ENCODE data around the gene SYT1. TPM values are rescaled to one million over a fixed set of nuclear protein-coding genes. Genes with fewer than 3 reads are reported as not detected.

SYT1 gene
- total RNA-seq, 1 donor = not detected

- Histone ChIP-seq H3K4me1 (ENCODE audit: insufficient read depth, low read length) (peaks cover 34% of the 10 kb centered on the region), H3K4me3 (ENCODE audit: insufficient read depth, low read length) (no peak overlapping the region), H4K20me1 (ENCODE audit: insufficient read depth, low read length) (no peaks in the 10 kb centered on the region), H3K36me3 (ENCODE audit: insufficient read depth, low read length) (no peaks in the 10 kb centered on the region), H2AFZ (ENCODE audit: low read length) (no peak overlapping the region), H3K27me3 (ENCODE audit: insufficient read depth, low read length) (no peaks in the 10 kb centered on the region), H3K4me2 (ENCODE audit: insufficient read depth, low read length) (no peak overlapping the region), H3K9me3 (ENCODE audit: low read depth, low read length) (no peaks in the 10 kb centered on the region), H3K27ac (ENCODE audit: low read depth, low read length) (no peak overlapping the region), H3K79me2 (ENCODE audit: insufficient read depth, low read length) (no peaks in the 10 kb centered on the region)
- no peak for TF ChIP-seq CTCF (IDR thresholded peaks at IDR 0.05; ENCODE audit: extremely low read depth, low read depth, low read length)
- no peak for DNase-seq (ENCODE audit: insufficient read length, low spot score, missing footprints)
Measured at GRCh38 chr12:79413796-79414195, 549.2 kb downstream of the SYT1 start.

GRCh38 chr12:79414252-79414651, 549.7 kb downstream of the SYT1 start:
- Histone ChIP-seq H3K4me3 (ENCODE audit: insufficient read depth, low read length) (no peak overlapping the region), H3K36me3 (ENCODE audit: insufficient read depth, low read length) (no peaks in the 10 kb centered on the region), H3K79me2 (ENCODE audit: insufficient read depth, low read length) (no peaks in the 10 kb centered on the region), H3K4me2 (ENCODE audit: insufficient read depth, low read length) (no peak overlapping the region), H3K27ac (ENCODE audit: low read depth, low read length) (no peak overlapping the region), H4K20me1 (ENCODE audit: insufficient read depth, low read length) (no peaks in the 10 kb centered on the region), H3K4me1 (ENCODE audit: insufficient read depth, low read length) (peaks cover 33% of the 10 kb centered on the region), H3K27me3 (ENCODE audit: insufficient read depth, low read length) (no peaks in the 10 kb centered on the region), H3K9me3 (ENCODE audit: low read depth, low read length) (no peaks in the 10 kb centered on the region), H2AFZ (ENCODE audit: low read length) (no peak overlapping the region)
- no peak for TF ChIP-seq CTCF (IDR thresholded peaks at IDR 0.05; ENCODE audit: extremely low read depth, low read depth, low read length)
- no peak for DNase-seq (ENCODE audit: insufficient read length, low spot score, missing footprints)

- Histone ChIP-seq H2AFZ (ENCODE audit: low read length) (no peak overlapping the region), H3K79me2 (ENCODE audit: insufficient read depth, low read length) (no peaks in the 10 kb centered on the region)
Measured at GRCh38 chr12:79415321-79415720, 550.7 kb downstream of the SYT1 start.

More at GRCh38 chr12:79415321-79415720, 550.7 kb downstream of the SYT1 start:
- H3K9me3 ChIP-seq (ENCODE audit: low read depth, low read length) = no peaks in the 10 kb centered on the region
- no peak overlapping the region for H3K4me3 ChIP-seq (ENCODE audit: insufficient read depth, low read length)
- H3K27ac ChIP-seq (ENCODE audit: low read depth, low read length) = peak overlapping the region; percentile 72
- peaks cover 33% of the 10 kb centered on the region for H3K4me1 ChIP-seq (ENCODE audit: insufficient read depth, low read length)
- peak overlapping the region; percentile 41 for H3K4me2 ChIP-seq (ENCODE audit: insufficient read depth, low read length)
- no peak for DNase-seq (ENCODE audit: insufficient read length, low spot score, missing footprints)
- H3K36me3 ChIP-seq (ENCODE audit: insufficient read depth, low read length) = no peaks in the 10 kb centered on the region
- no peak for TF ChIP-seq CTCF (IDR thresholded peaks at IDR 0.05; ENCODE audit: extremely low read depth, low read depth, low read length)
- H3K27me3 ChIP-seq (ENCODE audit: insufficient read depth, low read length) = no peaks in the 10 kb centered on the region
- no peaks in the 10 kb centered on the region for H4K20me1 ChIP-seq (ENCODE audit: insufficient read depth, low read length)

Measured in osteoblast (primary cell).